K562 (cell line): ENCODE results near the gene DNAJC17. TPM values are rescaled to one million over a fixed set of nuclear protein-coding genes. Genes with fewer than 3 reads are reported as not detected.
A peak's percentile ranks its signal among the peaks of the same experiment; 100 is the strongest.

Experiments used
- ATAC-seq: fragments of 200-7000 bp; cut with Tn5 transposase; 3 replicates; pipeline ENCODE4 v1.9.1; 2020; ENCODE audit warnings: moderate library complexity
- BruUV-seq: library from RNA; stranded (reverse); fragments of 400-500 nt; replicated peaks from 2 replicates; lab custom pipeline; 2021; lab: Mats Ljungman, UMichigan
- CTCF ChIA-PET: fragments of 300-600 bp; formaldehyde crosslinking; extraction: SDS; loops from one replicate; lab custom pipeline; 2021; ENCODE audit warnings: low intra/inter-chr PET ratio; lab: Yijun Ruan, JAX
- POLR2A ChIA-PET: fragments of 300-600, 350-650 bp; sonication (Branson Sonifier 250); formaldehyde crosslinking; extraction: SDS; loops from one replicate; lab custom pipeline; 2021; ENCODE audit warnings: antibody characterized with exemption, inconsistent platforms; lab: Yijun Ruan, JAX
- DNase-seq, 4 experiments: peaks; one replicate each; pipeline versions ENCODE4 v3.0.0 to v3.0.0-alpha.2; 2011 to 2018; ENCODE audit warnings: low spot score in 3 of 4, mixed read lengths in 3 of 4; ENCODE audit errors: extremely low read depth in 1 of 4
- FAIRE-seq: peaks from 2 replicates; lab custom pipeline; 2011; peaks lifted over from hg19 to GRCh38; lab: Jason Lieb, UNC
- H2AFZ ChIP-seq: 2 replicates; pipeline ENCODE4 v1.6.0; 2011; ENCODE audit warnings: low read depth, low read length, control low read depth, inconsistent platforms
- H3K27ac ChIP-seq: fragments of 200-600 bp; 3 replicates; pipeline ENCODE4 v1.8.0; 2011; ENCODE audit warnings: low read depth, mild to moderate bottlenecking, control low read depth, inconsistent platforms, low read length, moderate library complexity, mixed read lengths; ENCODE audit errors: extremely low read depth
- H3K27me3 ChIP-seq, 2 experiments: fragments of 300-600 bp in 1 of 2; 2 replicates in 1 of 2; 3 replicates in 1 of 2; pipeline versions ENCODE4 v1.6.0 to v1.8.0; 2011; ENCODE audit warnings: inconsistent platforms in 2 of 2, low read length in 2 of 2, mild to moderate bottlenecking in 1 of 2, mixed read lengths in 1 of 2, moderate library complexity in 1 of 2; ENCODE audit not compliant: control insufficient read depth in 2 of 2, insufficient read depth in 2 of 2
- H3K36me3 ChIP-seq: fragments of 300-600 bp; 3 replicates; pipeline ENCODE4 v1.8.0; 2011; ENCODE audit warnings: mild to moderate bottlenecking, low read length, inconsistent platforms; ENCODE audit not compliant: control insufficient read depth, insufficient read depth
- H3K4me1 ChIP-seq, 2 experiments: fragments of 200-600 bp in 1 of 2; replicated peaks in 1 of 2; 2 replicates in 1 of 2; 3 replicates in 1 of 2; pipeline versions ENCODE4 v1.5.1 to v1.8.0; 2011; ENCODE audit warnings: inconsistent platforms in 2 of 2, low read length in 2 of 2, mild to moderate bottlenecking in 1 of 2, mixed read lengths in 1 of 2, moderate library complexity in 1 of 2; ENCODE audit not compliant: control insufficient read depth in 2 of 2, insufficient read depth in 2 of 2
- H3K4me2 ChIP-seq: 2 replicates; pipeline ENCODE4 v1.6.1; 2011; ENCODE audit warnings: low read length, control low read depth, inconsistent platforms, mixed read lengths; ENCODE audit not compliant: insufficient read depth
- H3K4me3 ChIP-seq: fragments of 200-600 bp; sonication (generic), shearing (Covaris generic); 2 replicates; pipeline ENCODE4 v1.5.1; 2016; ENCODE audit warnings: control low read depth, inconsistent platforms
- H3K79me2 ChIP-seq: fragments of 200-600 bp; 3 replicates; pipeline ENCODE4 v1.8.0; 2011; ENCODE audit warnings: low read length, inconsistent platforms; ENCODE audit not compliant: control insufficient read depth, insufficient read depth
- H3K9ac ChIP-seq, 2 experiments: 2 replicates each; pipeline versions ENCODE4 v1.6.0 to v1.6.1; 2011; ENCODE audit warnings: low read depth in 2 of 2, low read length in 2 of 2, control low read depth in 1 of 2, inconsistent platforms in 1 of 2, mild to moderate bottlenecking in 1 of 2, mixed read lengths in 1 of 2; ENCODE audit not compliant: insufficient read depth in 1 of 2
- H3K9me1 ChIP-seq: one replicate; pipeline ENCODE4 v1.6.0; 2011; ENCODE audit warnings: inconsistent platforms, mild to moderate bottlenecking, low read length, moderate library complexity; ENCODE audit not compliant: control insufficient read depth, insufficient read depth
- H3K9me3 ChIP-seq: replicated peaks from 2 replicates; pipeline ENCODE4 v1.5.1; 2011; ENCODE audit warnings: low read depth, low read length, inconsistent platforms; ENCODE audit not compliant: control insufficient read depth, insufficient read depth
- H4K20me1 ChIP-seq: replicated peaks from 2 replicates; pipeline ENCODE4 v1.6.1; 2011; ENCODE audit warnings: low read length, inconsistent platforms, mixed read lengths; ENCODE audit not compliant: control insufficient read depth, insufficient read depth
- CREB3 ChIP-seq: fragments of 450-650 bp; conservative IDR thresholded peaks from 2 replicates; pipeline ENCODE4 v1.6.1; 2016; ENCODE audit warnings: missing genetic modification characterization, low read depth, mild to moderate bottlenecking, missing compliant biosample characterization, moderate library complexity
- ESRRA ChIP-seq: fragments of 450-650 bp; IDR thresholded peaks from 2 replicates; pipeline ENCODE4 v1.6.1; 2014; ENCODE audit warnings: low read depth, mild to moderate bottlenecking, moderate library complexity, borderline replicate concordance
- FOSL1 ChIP-seq: fragments of 200-800 bp; sonication (Bioruptor generic); conservative IDR thresholded peaks from 2 replicates; pipeline ENCODE4 v1.6.1; 2016; ENCODE audit warnings: missing genetic modification characterization, missing compliant biosample characterization
- GATA2 ChIP-seq: sonication (generic); formaldehyde crosslinking; IDR thresholded peaks from 2 replicates; pipeline ENCODE4 v1.4.0; 2020; ENCODE audit warnings: mild to moderate bottlenecking, missing genetic modification reagents
- HDGF ChIP-seq: fragments of 450-650 bp; IDR thresholded peaks from 2 replicates; pipeline ENCODE4 v1.6.1; 2016
- KDM5B ChIP-seq: fragments of 200-600 bp; sonication (generic); IDR thresholded peaks from 2 replicates; pipeline ENCODE4 v1.6.1; 2012; ENCODE audit warnings: low read depth, mild to moderate bottlenecking, moderate library complexity, low read length, control low read depth, inconsistent platforms; ENCODE audit not compliant: insufficient replicate concordance
- LARP7 ChIP-seq: fragments of 450-650 bp; IDR thresholded peaks from 2 replicates; pipeline ENCODE4 v1.6.1; 2016
- MCM2 ChIP-seq: fragments of 450-650 bp; IDR thresholded peaks from 2 replicates; pipeline ENCODE4 v1.6.1; 2017; ENCODE audit warnings: low read depth, mild to moderate bottlenecking
- PCBP2 ChIP-seq: fragments of 200-400 bp; formaldehyde crosslinking; IDR thresholded peaks from 2 replicates; pipeline ENCODE4 v1.6.1; 2018; ENCODE audit warnings: low read length, low read depth, mild to moderate bottlenecking, moderate library complexity; ENCODE audit not compliant: poor library complexity, severe bottlenecking
- POLR2G ChIP-seq: fragments of 200-400 bp; formaldehyde crosslinking; IDR thresholded peaks from 2 replicates; pipeline ENCODE4 v1.6.1; 2017; ENCODE audit warnings: low read depth, mild to moderate bottlenecking, antibody characterized with exemption, low read length, moderate library complexity
- RFX5 ChIP-seq: IDR thresholded peaks from 2 replicates; pipeline ENCODE4 v1.6.1; 2011; ENCODE audit warnings: low read depth, mild to moderate bottlenecking, improper control_type of control experiment, low read length
- TCF15 ChIP-seq: fragments of 250-450 bp; sonication (Bioruptor Pico); IDR thresholded peaks from 2 replicates; pipeline ENCODE4 v1.8.0; 2022; ENCODE audit warnings: moderate library complexity, mild to moderate bottlenecking, inconsistent platforms
- ZC3H8 ChIP-seq: fragments of 450-650 bp; IDR thresholded peaks from 2 replicates; pipeline ENCODE4 v1.6.1; 2017
- ZFP30 ChIP-seq: fragments of 250-450 bp; sonication (Bioruptor Pico); IDR thresholded peaks from 2 replicates; pipeline ENCODE4 v1.8.0; 2022; ENCODE audit warnings: moderate library complexity, mild to moderate bottlenecking, inconsistent platforms, borderline replicate concordance
- ZNF174 ChIP-seq: fragments of 250-450 bp; sonication (Bioruptor Pico); IDR thresholded peaks from 2 replicates; pipeline ENCODE4 v1.4.0; 2020; ENCODE audit warnings: mild to moderate bottlenecking
- ZNF197 ChIP-seq: fragments of 200-800 bp; sonication (Bioruptor generic); IDR thresholded peaks from 2 replicates; pipeline ENCODE4 v1.6.1; 2016; ENCODE audit warnings: low read depth, missing genetic modification characterization, missing compliant biosample characterization
- WGBS: fragments of 100-300 bp; shearing (Covaris generic); methylation state at CpG from one replicate; pipeline ENCODE4 v1.1.6; 2016; ENCODE audit warnings: low coverage, mixed read lengths; ENCODE audit not compliant: insufficient coverage; ENCODE audit errors: missing lambda C conversion rate; 5-methylcytosine and 5-hydroxymethylcytosine counted together
- in situ Hi-C: fragments of 300-500 bp; cut with MboI; formaldehyde crosslinking; loops from 4 replicates; pipeline ENCODE4 v1.15.0; 2018; ENCODE audit warnings: inconsistent platforms, mixed read lengths
- intact Hi-C: fragments of 100-400 bp; cut with micrococcal nuclease; formaldehyde crosslinking; loops from 2 replicates; pipeline ENCODE4 v1.14.2; 2022
- polyA plus RNA-seq, 8 experiments: library from polyadenylated mRNA; depleted of rRNA in 4 of 8; stranded (reverse) in 5 of 8; unstranded in 3 of 8; fragments of >200 nt; fragmentation: Nextera tagmentation in 2 of 8; fragmentation: Illumina TruSeq in 1 of 8; extraction: Ambion mirVana in 2 of 8; extraction: Trizol in 1 of 8; gene quantifications; 2 replicates each; pipeline versions ENCODE4 v1.2.1 to v1.2.3, GENCODE V29; 2011 to 2014; ENCODE audit warnings: inconsistent platforms in 1 of 8, missing spikeins in 1 of 8
- total RNA-seq, 7 experiments: library from RNA; depleted of rRNA in 6 of 7; stranded (reverse); fragments of >200 nt in 6 of 7; fragmentation: Illumina TruSeq in 2 of 7; extraction: Trizol in 2 of 7; gene quantifications; 2 replicates each; pipeline versions ENCODE4 v1.2.1 to v1.2.3, GENCODE V29; 2011 to 2021; ENCODE audit warnings: low replicate concordance in 1 of 7
- TF ChIP-seq, protein P1 (sequence below): fragments of 250-450 bp; sonication (Bioruptor Pico); IDR thresholded peaks from 2 replicates; pipeline ENCODE4 v1.8.0; 2021; ENCODE audit warnings: moderate library complexity, mild to moderate bottlenecking, inconsistent platforms

DNAJC17 gene
- total and polyA plus RNA-seq, 9 of the 15 experiments (the other 6 are each of a cell fraction or from before 2014, with no cell fraction given), result 2.4 to 79.4 (median 44.2) TPM

- TF ChIP-seq ZNF197 (CRISPR knock-in tag), result 0 out of 2 replicates have a peak, but pooled peaks have one; percentile 23
- 0 out of 2 replicates have a peak, but pooled peaks have one; percentile 9 for TF ChIP-seq ESRRA
- TF ChIP-seq LARP7, result no peak
- peak; percentile 66; the same call in 1 of the 2 replicates for TF ChIP-seq FOSL1 (tag)
- TF ChIP-seq, all 486 proteins: peak for 9
Measured at GRCh38 chr15:40826423-40827075, 19.3 kb upstream of the DNAJC17 start (continued).

- H3K36me3 ChIP-seq, result no peaks in the 10 kb centered on the region
- H3K27ac ChIP-seq, result no peak overlapping the region
- H3K4me1 ChIP-seq, result peaks cover 5 to 28% of the 10 kb centered on the region in 2 experiments; a peak in 4 of 5 replicates
- no TSS peak for BruUV-seq
- ChIA-PET POLR2A (interaction anchor here (0.6 to 0.7 kb wide), 3 partner anchors 11 to 78 kb away, joined by 3 to 4 read pairs (median 3); no protein-coding TSS in a partner anchor), CTCF (no interaction called here)
- H3K4me2 ChIP-seq, result peak overlapping the region; percentile 62
- H3K9me3 ChIP-seq, result no peaks in the 10 kb centered on the region
- intact Hi-C loops, result no loop called here
- ATAC-seq (peak; percentile 68), DNase-seq (peak; percentile 66 to 82 (median 75)), FAIRE-seq (peak; percentile 88)
- 3% methylated on average over 5 of the region's 5 CpGs for WGBS
- no peaks in the 10 kb centered on the region for H3K27me3 ChIP-seq
- no peak overlapping the region for H2AFZ ChIP-seq
- no peaks in the 10 kb centered on the region for H3K9me1 ChIP-seq
- peaks cover 4% of the 10 kb centered on the region for H4K20me1 ChIP-seq
- peak overlapping the region in 1 of 2 experiments; percentile 42; a peak in 1 of 4 replicates for H3K9ac ChIP-seq
- in situ Hi-C loops, result no loop called here
- no peak overlapping the region for H3K4me3 ChIP-seq
- H3K79me2 ChIP-seq, result no peaks in the 10 kb centered on the region
- TF ChIP-seq, protein P1, sequence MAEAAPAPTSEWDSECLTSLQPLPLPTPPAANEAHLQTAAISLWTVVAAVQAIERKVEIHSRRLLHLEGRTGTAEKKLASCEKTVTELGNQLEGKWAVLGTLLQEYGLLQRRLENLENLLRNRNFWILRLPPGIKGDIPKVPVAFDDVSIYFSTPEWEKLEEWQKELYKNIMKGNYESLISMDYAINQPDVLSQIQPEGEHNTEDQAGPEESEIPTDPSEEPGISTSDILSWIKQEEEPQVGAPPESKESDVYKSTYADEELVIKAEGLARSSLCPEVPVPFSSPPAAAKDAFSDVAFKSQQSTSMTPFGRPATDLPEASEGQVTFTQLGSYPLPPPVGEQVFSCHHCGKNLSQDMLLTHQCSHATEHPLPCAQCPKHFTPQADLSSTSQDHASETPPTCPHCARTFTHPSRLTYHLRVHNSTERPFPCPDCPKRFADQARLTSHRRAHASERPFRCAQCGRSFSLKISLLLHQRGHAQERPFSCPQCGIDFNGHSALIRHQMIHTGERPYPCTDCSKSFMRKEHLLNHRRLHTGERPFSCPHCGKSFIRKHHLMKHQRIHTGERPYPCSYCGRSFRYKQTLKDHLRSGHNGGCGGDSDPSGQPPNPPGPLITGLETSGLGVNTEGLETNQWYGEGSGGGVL, result no peak
- TF ChIP-seq MCM2 (no peak), KDM5B (no peak), CREB3 (tag) (no peak), GATA2 (CRISPR knock-in tag) (peak; percentile 90), TCF15 (no peak), ZFP30 (CRISPR knock-in tag) (no peak), RFX5 (no peak), ZNF174 (CRISPR knock-in tag) (no peak), ZC3H8 (no peak), HDGF (no peak), PCBP2 (no peak), POLR2G (no peak)
Measured at GRCh38 chr15:40825661-40826422, 18.6 kb upstream of the DNAJC17 start.
